OCI-LY7 (cell line): Measurements from ENCODE around the gene OTUD5. TPM values are rescaled to one million over a fixed set of nuclear protein-coding genes. Genes with fewer than 3 reads are reported as not detected.

Experiments used
- BruUV-seq: library from RNA; stranded (reverse); fragments of 400-500 nt; replicated peaks from 2 replicates; lab custom pipeline; 2021; lab: Mats Ljungman, UMichigan
- CTCF ChIA-PET: fragments of 300-600 bp; sonication (Branson Sonifier 250); formaldehyde crosslinking; loops from one replicate; lab custom pipeline; 2022; ENCODE audit warnings: antibody characterized with exemption; ENCODE audit not compliant: unreplicated experiment; lab: Charles Lee
- POLR2A ChIA-PET: fragments of 300-600 bp; sonication (Branson Sonifier 250); formaldehyde crosslinking; loops from one replicate; lab custom pipeline; 2022; ENCODE audit warnings: antibody characterized with exemption; lab: Charles Lee
- DNase-seq: peaks from one replicate; pipeline ENCODE4 v3.0.0-alpha.2; 2015; ENCODE audit warnings: low spot score
- H2AFZ ChIP-seq: fragments of 200-600 bp; sonication (generic), shearing (Covaris generic); 2 replicates; pipeline ENCODE4 v1.6.1; 2014; ENCODE audit warnings: mild to moderate bottlenecking, antibody characterized with exemption, low read length, moderate library complexity
- H3K27ac ChIP-seq: fragments of 200-600 bp; sonication (generic); 2 replicates; pipeline ENCODE4 v1.5.1; 2014; ENCODE audit warnings: mixed run types, low read depth, mild to moderate bottlenecking, moderate library complexity, low read length, inconsistent platforms; ENCODE audit not compliant: poor library complexity, severe bottlenecking
- H3K36me3 ChIP-seq: fragments of 200-600 bp; sonication (generic); 2 replicates; pipeline ENCODE4 v1.6.1; 2014; ENCODE audit warnings: mild to moderate bottlenecking, antibody characterized with exemption, low read length, moderate library complexity, mixed read lengths; ENCODE audit not compliant: insufficient read depth
- H3K4me1 ChIP-seq: fragments of 200-600 bp; sonication (generic); 2 replicates; pipeline ENCODE4 v1.5.1; 2014; ENCODE audit warnings: mild to moderate bottlenecking, low read length; ENCODE audit not compliant: insufficient read depth, poor library complexity, severe bottlenecking
- H3K4me2 ChIP-seq: fragments of 200-600 bp; sonication (generic); 2 replicates; pipeline ENCODE4 v1.6.1; 2014; ENCODE audit warnings: mild to moderate bottlenecking, low read length
- H3K4me3 ChIP-seq: fragments of 200-600 bp; sonication (generic); 2 replicates; pipeline ENCODE4 v1.5.1; 2014; ENCODE audit warnings: mild to moderate bottlenecking, low read depth, low read length; ENCODE audit not compliant: poor library complexity, severe bottlenecking
- H3K79me2 ChIP-seq: fragments of 200-600 bp; sonication (generic); 2 replicates; pipeline ENCODE4 v1.6.1; 2016; ENCODE audit warnings: low read depth, mild to moderate bottlenecking, low read length, moderate library complexity, mixed read lengths; ENCODE audit not compliant: insufficient read depth
- H3K9me2 ChIP-seq: fragments of 200-600 bp; sonication (generic); 2 replicates; pipeline ENCODE4 v1.6.1; 2016; ENCODE audit warnings: mild to moderate bottlenecking, low read length, mixed read lengths; ENCODE audit not compliant: insufficient read depth
- H3K9me3 ChIP-seq: fragments of 200-600 bp; sonication (generic); 2 replicates; pipeline ENCODE4 v1.6.1; 2014; ENCODE audit warnings: mild to moderate bottlenecking, mixed run types, low read length, mixed read lengths
- H4K20me1 ChIP-seq: fragments of 200-600 bp; sonication (generic); 2 replicates; pipeline ENCODE4 v1.6.1; 2014; ENCODE audit warnings: mild to moderate bottlenecking, antibody characterized with exemption, low read length, moderate library complexity, mixed read lengths; ENCODE audit not compliant: insufficient read depth
- EZH2phosphoT487 ChIP-seq: fragments of 200-600 bp; sonication (generic); IDR thresholded peaks from 2 replicates; pipeline ENCODE4 v1.6.1; 2018; ENCODE audit warnings: low read depth, borderline replicate concordance, mild to moderate bottlenecking, mixed run types, antibody characterized with exemption, low read length, moderate library complexity, mixed read lengths
- intact Hi-C: fragments of 100-400 bp; cut with micrococcal nuclease; formaldehyde crosslinking; loops from one replicate; pipeline ENCODE4 v1.10.0; 2022; ENCODE audit not compliant: unreplicated experiment
- total RNA-seq, 2 experiments: library from RNA; depleted of rRNA in 1 of 2; stranded (reverse); fragments of >200 nt in 1 of 2; shearing (Covaris generic) in 1 of 2; gene quantifications; 2 replicates each; pipeline ENCODE4 v1.2.3, GENCODE V29; 2014 to 2022
- TF ChIP-seq, protein P1 (sequence below): fragments of 200-600 bp; sonication (generic); conservative IDR thresholded peaks from 2 replicates; pipeline ENCODE4 v1.5.1; 2014; ENCODE audit warnings: mild to moderate bottlenecking, antibody characterized with exemption, low read length, moderate library complexity, mixed read lengths

The OTUD5 gene
- total RNA-seq, 2 experiments from 2014 or later: 38.5 to 55.7 TPM

- H3K9me2 ChIP-seq: no peaks in the 10 kb centered on the region
- ChIA-PET CTCF (interaction anchor here (0.5 kb wide), 1 partner anchor 94 kb away, joined by 3 read pairs; no protein-coding TSS in a partner anchor), POLR2A (interaction anchor here (0.7 to 1.1 kb wide), 2 partner anchors 26 to 170 kb away, joined by 3 to 4 read pairs; no protein-coding TSS in a partner anchor)
- peak overlapping the region; percentile 93 for H3K4me2 ChIP-seq
- peaks cover 49% of the 10 kb centered on the region for H3K36me3 ChIP-seq
- H3K4me1 ChIP-seq: peaks cover 37% of the 10 kb centered on the region
- no peaks in the 10 kb centered on the region for H3K9me3 ChIP-seq
- H2AFZ ChIP-seq: peak overlapping the region; percentile 33; the same call in 1 of the 2 replicates
- H3K27ac ChIP-seq: peak overlapping the region; percentile 70
- BruUV-seq: no TSS peak
- intact Hi-C loops: no loop called here
- H4K20me1 ChIP-seq: peaks cover 15% of the 10 kb centered on the region
- peak overlapping the region; percentile 96 for H3K4me3 ChIP-seq
- H3K79me2 ChIP-seq: peaks cover 29% of the 10 kb centered on the region
- peak; percentile 60 for DNase-seq
- TF ChIP-seq, protein P1, sequence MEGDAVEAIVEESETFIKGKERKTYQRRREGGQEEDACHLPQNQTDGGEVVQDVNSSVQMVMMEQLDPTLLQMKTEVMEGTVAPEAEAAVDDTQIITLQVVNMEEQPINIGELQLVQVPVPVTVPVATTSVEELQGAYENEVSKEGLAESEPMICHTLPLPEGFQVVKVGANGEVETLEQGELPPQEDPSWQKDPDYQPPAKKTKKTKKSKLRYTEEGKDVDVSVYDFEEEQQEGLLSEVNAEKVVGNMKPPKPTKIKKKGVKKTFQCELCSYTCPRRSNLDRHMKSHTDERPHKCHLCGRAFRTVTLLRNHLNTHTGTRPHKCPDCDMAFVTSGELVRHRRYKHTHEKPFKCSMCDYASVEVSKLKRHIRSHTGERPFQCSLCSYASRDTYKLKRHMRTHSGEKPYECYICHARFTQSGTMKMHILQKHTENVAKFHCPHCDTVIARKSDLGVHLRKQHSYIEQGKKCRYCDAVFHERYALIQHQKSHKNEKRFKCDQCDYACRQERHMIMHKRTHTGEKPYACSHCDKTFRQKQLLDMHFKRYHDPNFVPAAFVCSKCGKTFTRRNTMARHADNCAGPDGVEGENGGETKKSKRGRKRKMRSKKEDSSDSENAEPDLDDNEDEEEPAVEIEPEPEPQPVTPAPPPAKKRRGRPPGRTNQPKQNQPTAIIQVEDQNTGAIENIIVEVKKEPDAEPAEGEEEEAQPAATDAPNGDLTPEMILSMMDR: no peak
- no peak for TF ChIP-seq EZH2phosphoT487
Measured at GRCh38 chrX:48910926-48911411, 46.4 kb downstream of the OTUD5 start.

DNA sequence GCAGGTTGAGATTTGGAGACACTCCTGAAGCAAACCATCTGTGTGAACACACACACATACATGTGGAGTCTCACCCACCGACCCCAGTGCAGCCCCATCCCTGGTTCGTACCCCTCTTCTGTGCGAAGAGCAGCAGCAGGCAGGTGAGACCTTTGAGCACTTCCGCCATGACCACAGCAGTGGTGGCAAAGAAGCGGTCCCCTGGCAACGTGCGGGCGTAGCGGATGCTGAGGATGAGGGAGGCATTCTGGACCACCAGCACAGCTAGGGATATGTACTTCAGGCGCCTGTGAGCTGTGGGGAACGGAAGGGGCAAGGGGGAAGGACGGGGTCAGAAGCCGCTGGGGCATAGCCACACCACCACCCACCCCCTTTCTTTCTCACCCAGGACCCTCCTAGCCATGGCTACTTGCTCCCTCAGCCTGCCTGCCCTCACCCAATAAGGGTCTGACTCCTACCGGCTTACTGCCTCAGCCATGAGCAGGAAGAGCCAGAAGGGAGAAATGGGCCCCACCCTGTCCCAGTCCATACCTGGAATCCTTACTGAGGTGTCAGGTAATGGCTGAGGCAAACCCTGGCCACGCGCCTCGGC, 47.6 kb downstream of the OTUD5 start:
- H3K9me3 ChIP-seq: no peaks in the 10 kb centered on the region
- TF ChIP-seq, protein P1: no peak
- TF ChIP-seq EZH2phosphoT487: no peak

GRCh38 chrX:48908600-48908999, 48.8 kb downstream of the OTUD5 start:
- H4K20me1 ChIP-seq: no peaks in the 10 kb centered on the region
- TF ChIP-seq EZH2phosphoT487: no peak
- TF ChIP-seq, protein P1: no peak
- H3K9me3 ChIP-seq: no peaks in the 10 kb centered on the region
- peaks cover 13% of the 10 kb centered on the region; the same call in 1 of the 2 replicates for H3K79me2 ChIP-seq
- peaks cover 32% of the 10 kb centered on the region for H3K36me3 ChIP-seq
- no peak overlapping the region for H3K4me2 ChIP-seq
- no peak overlapping the region for H3K27ac ChIP-seq
- no peaks in the 10 kb centered on the region for H3K9me2 ChIP-seq
- no peak overlapping the region for H2AFZ ChIP-seq
- intact Hi-C loops: no loop called here
- no peak for DNase-seq
- H3K4me3 ChIP-seq: no peak overlapping the region
- CTCF ChIA-PET: no interaction called here
- H3K4me1 ChIP-seq: peaks cover 15% of the 10 kb centered on the region
- POLR2A ChIA-PET: no interaction called here
- BruUV-seq: no TSS peak

More for the DNA sequence above, 47.6 kb downstream of the OTUD5 start:
- CTCF ChIA-PET: no interaction called here
- Histone ChIP-seq H3K27ac (no peak overlapping the region), H3K4me1 (peaks cover 27% of the 10 kb centered on the region), H3K9me2 (no peaks in the 10 kb centered on the region), H3K79me2 (peaks cover 18% of the 10 kb centered on the region; the same call in 1 of the 2 replicates), H4K20me1 (peaks cover 3% of the 10 kb centered on the region; the same call in 1 of the 2 replicates), H3K4me3 (peak overlapping the region; percentile 96), H3K4me2 (peak overlapping the region; percentile 93), H2AFZ (no peak overlapping the region), H3K36me3 (peaks cover 38% of the 10 kb centered on the region)
- intact Hi-C loops: no loop called here
- no TSS peak for BruUV-seq
- no peak for DNase-seq
- POLR2A ChIA-PET: no interaction called here
